Epithelial cell of esophagus (primary cell): Measurements from ENCODE around the gene TMPRSS6.
"Not testable (repeated sequence)": the region's sequence is repeated elsewhere in the genome, so short reads cannot be mapped to it uniquely, and the experiment has no call there.

Experiments used
- DNase-seq: peaks from one replicate; pipeline ENCODE4 v3.0.0; 2010; ENCODE audit warnings: low read depth
- H3K4me3 ChIP-seq: 2 replicates; pipeline ENCODE4 v1.5.1; 2011; ENCODE audit warnings: mild to moderate bottlenecking, low read length, control low read depth
- TF ChIP-seq, protein P1 (sequence below): IDR thresholded peaks from 2 replicates; pipeline ENCODE4 v1.5.1; 2011; ENCODE audit warnings: low read depth, mild to moderate bottlenecking, low read length, control low read depth, inconsistent platforms; ENCODE audit not compliant: insufficient read depth; ENCODE audit errors: missing control alignments

The TMPRSS6 gene

DNA sequence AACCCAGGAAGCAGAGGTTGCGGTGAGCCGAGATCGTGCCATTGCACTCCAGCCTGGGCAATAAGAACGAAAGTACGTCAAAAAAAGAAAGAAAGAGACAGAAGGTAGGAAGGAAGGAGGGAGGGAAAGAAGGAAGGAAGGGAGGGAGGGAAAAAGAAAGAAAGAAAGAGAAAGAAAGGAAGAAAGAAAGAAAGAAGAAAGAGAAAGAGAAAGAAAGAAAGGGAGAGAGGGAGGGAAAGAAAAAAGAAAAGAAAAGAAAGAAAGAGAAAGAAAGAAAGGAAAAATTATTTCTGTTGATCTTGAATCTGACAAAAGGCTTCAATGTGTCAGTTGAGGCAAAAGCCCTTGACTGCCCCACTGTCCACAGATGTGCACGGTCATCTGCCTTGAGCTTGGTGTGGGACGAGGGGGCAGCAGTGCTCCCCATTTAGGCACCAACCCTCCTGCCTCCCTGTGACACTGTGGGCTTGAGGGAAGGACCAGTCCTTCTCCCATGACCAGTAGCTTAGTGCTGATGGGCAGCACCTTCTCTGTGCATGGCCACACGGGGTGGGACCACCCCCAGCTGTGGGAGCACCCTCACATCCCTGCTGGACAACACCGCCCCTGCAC lies 33.6 kb downstream of the TMPRSS6 start:
- no peak overlapping the region for H3K4me3 ChIP-seq
- DNase-seq, result no peak
- TF ChIP-seq, protein P1, sequence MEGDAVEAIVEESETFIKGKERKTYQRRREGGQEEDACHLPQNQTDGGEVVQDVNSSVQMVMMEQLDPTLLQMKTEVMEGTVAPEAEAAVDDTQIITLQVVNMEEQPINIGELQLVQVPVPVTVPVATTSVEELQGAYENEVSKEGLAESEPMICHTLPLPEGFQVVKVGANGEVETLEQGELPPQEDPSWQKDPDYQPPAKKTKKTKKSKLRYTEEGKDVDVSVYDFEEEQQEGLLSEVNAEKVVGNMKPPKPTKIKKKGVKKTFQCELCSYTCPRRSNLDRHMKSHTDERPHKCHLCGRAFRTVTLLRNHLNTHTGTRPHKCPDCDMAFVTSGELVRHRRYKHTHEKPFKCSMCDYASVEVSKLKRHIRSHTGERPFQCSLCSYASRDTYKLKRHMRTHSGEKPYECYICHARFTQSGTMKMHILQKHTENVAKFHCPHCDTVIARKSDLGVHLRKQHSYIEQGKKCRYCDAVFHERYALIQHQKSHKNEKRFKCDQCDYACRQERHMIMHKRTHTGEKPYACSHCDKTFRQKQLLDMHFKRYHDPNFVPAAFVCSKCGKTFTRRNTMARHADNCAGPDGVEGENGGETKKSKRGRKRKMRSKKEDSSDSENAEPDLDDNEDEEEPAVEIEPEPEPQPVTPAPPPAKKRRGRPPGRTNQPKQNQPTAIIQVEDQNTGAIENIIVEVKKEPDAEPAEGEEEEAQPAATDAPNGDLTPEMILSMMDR, result no peak

- no peak for DNase-seq
- no peak overlapping the region for H3K4me3 ChIP-seq
- TF ChIP-seq, protein P1, result no peak
These were observed 34.5 kb downstream of the TMPRSS6 start for GRCh38 chr22:37075046-37075445.

DNA sequence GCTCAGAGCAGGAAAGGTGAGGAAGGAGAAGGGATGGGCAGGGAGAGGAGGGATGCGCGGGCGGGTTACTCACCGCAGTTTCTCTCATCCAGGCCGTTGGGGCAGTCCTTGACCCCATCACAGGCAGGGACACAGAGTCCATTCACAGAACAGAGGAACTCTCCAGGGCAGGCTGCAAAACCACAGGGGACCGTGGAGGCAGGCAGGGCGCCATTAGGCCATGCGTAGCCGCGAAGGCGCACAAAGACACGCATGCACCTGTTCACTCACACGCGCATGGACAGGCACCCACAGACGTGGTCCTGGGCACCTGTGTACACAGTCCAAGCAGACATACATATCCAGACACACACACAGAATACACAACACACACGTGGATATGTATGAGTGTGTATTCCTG lies 35.0 kb downstream of the TMPRSS6 start:
- no peak for DNase-seq
- TF ChIP-seq, protein P1, result no peak

DNA sequence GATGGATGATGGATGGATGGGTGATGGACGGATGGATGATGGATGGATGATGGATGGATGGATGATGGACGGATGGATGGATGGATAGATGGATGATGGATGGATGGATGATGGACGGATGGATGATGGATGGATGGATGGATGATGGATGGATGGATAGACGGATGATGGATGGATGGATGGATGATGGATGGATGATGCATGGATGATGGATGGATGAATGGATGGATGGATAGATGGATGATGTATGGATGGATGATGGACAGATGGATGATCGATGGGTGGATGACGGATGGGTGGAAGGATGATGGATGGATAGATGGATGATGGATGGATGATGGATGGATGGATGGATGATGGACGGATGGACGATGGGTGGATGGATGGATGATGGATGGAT lies 36.8 kb downstream of the TMPRSS6 start:
- TF ChIP-seq, protein P1, result no peak
- no peak for DNase-seq

More for the DNA sequence above, 35.0 kb downstream of the TMPRSS6 start:
- H3K4me3 ChIP-seq, result no peak overlapping the region

GRCh38 chr22:37071850-37072592 lies 37.5 kb downstream of the TMPRSS6 start:
- not testable (repeated sequence) for DNase-seq, H3K4me3 ChIP-seq

More for the DNA sequence above, 36.8 kb downstream of the TMPRSS6 start:
- H3K4me3 ChIP-seq, result no peak overlapping the region

GRCh38 chr22:37070744-37071143 lies 38.8 kb downstream of the TMPRSS6 start:
- TF ChIP-seq, protein P1, result no peak
- DNase-seq, result no peak
- H3K4me3 ChIP-seq, result no peak overlapping the region

DNA sequence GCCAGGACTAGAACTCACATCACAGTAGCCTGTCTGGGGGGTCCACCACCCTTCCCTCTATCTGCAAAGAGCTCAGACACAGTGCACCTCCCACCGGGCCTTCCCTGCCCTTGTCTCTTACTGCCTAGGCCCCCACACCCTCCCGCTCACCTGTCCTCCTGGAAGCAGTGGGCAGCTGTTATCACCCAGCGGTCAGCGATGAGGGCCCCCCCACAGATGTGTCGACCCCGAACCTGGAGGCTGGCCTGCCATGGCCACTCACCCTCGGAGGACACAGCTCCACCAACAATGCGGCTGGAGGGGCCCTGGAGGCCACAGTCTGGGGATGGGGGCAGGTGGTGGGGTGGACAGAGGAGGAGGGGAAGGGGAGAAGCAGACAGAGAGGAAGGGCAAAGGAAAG lies 39.2 kb downstream of the TMPRSS6 start:
- TF ChIP-seq, protein P1, result no peak
- H3K4me3 ChIP-seq, result no peak overlapping the region
- no peak for DNase-seq
